IMR-90 (cell line): ENCODE results near the gene CRACDL. TPM values are rescaled to one million over a fixed set of nuclear protein-coding genes. Genes with fewer than 3 reads are reported as not detected.

Source experiments
- ATAC-seq: fragments of 200-7000 bp; cut with Tn5 transposase; 2 replicates; pipeline ENCODE4 v1.9.1; 2020; ENCODE audit warnings: low read depth, mild to moderate bottlenecking, moderate library complexity
- BruUV-seq: library from RNA; stranded (reverse); fragments of 400-500 nt; replicated peaks from 2 replicates; lab custom pipeline; 2021; lab: Mats Ljungman, UMichigan
- CTCF ChIA-PET: fragments of 300-600 bp; formaldehyde crosslinking; extraction: SDS; loops from one replicate; lab custom pipeline; 2021; ENCODE audit warnings: antibody characterized with exemption; lab: Yijun Ruan, JAX
- POLR2A ChIA-PET: fragments of 300-600 bp; sonication (Branson Sonifier 250); formaldehyde crosslinking; loops from one replicate; lab custom pipeline; 2022; ENCODE audit warnings: antibody characterized with exemption; ENCODE audit not compliant: unreplicated experiment; lab: Charles Lee
- DNase-seq: peaks from one replicate; pipeline ENCODE4 v3.0.0; 2013
- H2AFZ ChIP-seq: replicated peaks from 2 replicates; pipeline ENCODE3; 2013; ENCODE audit warnings: low read length, mild to moderate bottlenecking; ENCODE audit not compliant: poor library complexity
- H2AK5ac ChIP-seq: 2 replicates; pipeline ENCODE4 v1.6.1; 2013; ENCODE audit warnings: low read depth, low read length, inconsistent platforms
- H2AK9ac ChIP-seq: replicated peaks from 2 replicates; pipeline ENCODE3; 2013; ENCODE audit warnings: mild to moderate bottlenecking, low read depth, low read length, moderate library complexity; ENCODE audit not compliant: poor library complexity
- H2BK120ac ChIP-seq: 2 replicates; pipeline ENCODE4 v1.6.1; 2013; ENCODE audit warnings: low read depth, low read length, inconsistent platforms
- H2BK15ac ChIP-seq: 3 replicates; pipeline ENCODE4 v1.6.1; 2013; ENCODE audit warnings: low read depth, low read length, inconsistent platforms
- H2BK20ac ChIP-seq: 2 replicates; pipeline ENCODE4 v1.6.1; 2013; ENCODE audit warnings: low read depth, mild to moderate bottlenecking, inconsistent platforms, low read length, moderate library complexity
- H2BK5ac ChIP-seq: 2 replicates; pipeline ENCODE4 v1.6.1; 2013; ENCODE audit warnings: mild to moderate bottlenecking, low read depth, low read length, inconsistent platforms; ENCODE audit not compliant: poor library complexity, severe bottlenecking
- H3K14ac ChIP-seq: replicated peaks from 2 replicates; pipeline ENCODE4 v1.6.1; 2013; ENCODE audit warnings: low read depth, low read length, inconsistent platforms
- H3K18ac ChIP-seq: 2 replicates; pipeline ENCODE4 v1.6.1; 2013; ENCODE audit warnings: low read depth, low read length, control low read depth
- H3K23ac ChIP-seq: 2 replicates; pipeline ENCODE4 v1.6.1; 2013; ENCODE audit warnings: low read depth, low read length, inconsistent platforms
- H3K27ac ChIP-seq: 2 replicates; pipeline ENCODE4 v1.5.1; 2013; ENCODE audit warnings: mild to moderate bottlenecking, control low read depth, low read length; ENCODE audit not compliant: insufficient read depth
- H3K27me3 ChIP-seq: 2 replicates; pipeline ENCODE4 v1.6.1; 2013; ENCODE audit warnings: low read length; ENCODE audit not compliant: control insufficient read depth, insufficient read depth
- H3K36me3 ChIP-seq: 2 replicates; pipeline ENCODE4 v1.6.1; 2013; ENCODE audit warnings: low read length, mixed read lengths; ENCODE audit not compliant: control insufficient read depth, insufficient read depth
- H3K4ac ChIP-seq: 2 replicates; pipeline ENCODE4 v1.6.1; 2013; ENCODE audit warnings: low read depth, low read length, inconsistent platforms
- H3K4me1 ChIP-seq: 2 replicates; pipeline ENCODE4 v1.6.1; 2013; ENCODE audit warnings: low read length, mixed read lengths; ENCODE audit not compliant: control insufficient read depth, insufficient read depth
- H3K4me2 ChIP-seq: 2 replicates; pipeline ENCODE4 v1.6.1; 2013; ENCODE audit warnings: low read depth, mild to moderate bottlenecking, control low read depth, low read length, moderate library complexity
- H3K4me3 ChIP-seq: 2 replicates; pipeline ENCODE4 v1.5.1; 2013; ENCODE audit warnings: low read depth, mild to moderate bottlenecking, control low read depth, low read length, moderate library complexity; ENCODE audit not compliant: insufficient read depth
- H3K56ac ChIP-seq: 2 replicates; pipeline ENCODE4 v1.6.1; 2013; ENCODE audit warnings: low read length, inconsistent platforms; ENCODE audit not compliant: insufficient read depth; ENCODE audit errors: extremely low read depth
- H3K79me1 ChIP-seq, 2 experiments: 2 replicates each; pipeline ENCODE4 v1.6.1; 2013; ENCODE audit warnings: low read length in 2 of 2, inconsistent platforms in 1 of 2, low read depth in 1 of 2
- H3K9ac ChIP-seq: 2 replicates; pipeline ENCODE4 v1.6.1; 2013; ENCODE audit warnings: low read depth, low read length, control low read depth
- H3K9me1 ChIP-seq: 2 replicates; pipeline ENCODE4 v1.6.1; 2013; ENCODE audit warnings: low read length, inconsistent platforms; ENCODE audit not compliant: insufficient read depth
- H3K9me3 ChIP-seq: 2 replicates; pipeline ENCODE4 v1.6.1; 2013; ENCODE audit warnings: low read length; ENCODE audit not compliant: control insufficient read depth, insufficient read depth
- H4K20me1 ChIP-seq: 2 replicates; pipeline ENCODE4 v1.6.1; 2013; ENCODE audit warnings: low read length, inconsistent platforms; ENCODE audit not compliant: insufficient read depth
- H4K5ac ChIP-seq: 2 replicates; pipeline ENCODE4 v1.6.1; 2013; ENCODE audit warnings: mild to moderate bottlenecking, low read depth, low read length, control low read depth
- H4K8ac ChIP-seq, 2 experiments: 2 replicates each; pipeline ENCODE4 v1.6.1; 2013; ENCODE audit warnings: low read depth in 2 of 2, low read length in 2 of 2, control low read depth in 1 of 2, inconsistent platforms in 1 of 2
- H4K91ac ChIP-seq: 2 replicates; pipeline ENCODE4 v1.6.1; 2013; ENCODE audit warnings: low read depth, low read length, inconsistent platforms; ENCODE audit not compliant: insufficient read depth
- BHLHE40 ChIP-seq: fragments of 150-350 bp; IDR thresholded peaks from 2 replicates; pipeline ENCODE4 v1.6.1; 2016; ENCODE audit warnings: mild to moderate bottlenecking, low read depth, low read length
- CEBPB ChIP-seq: IDR thresholded peaks from 2 replicates; pipeline ENCODE4 v1.6.1; 2012; ENCODE audit warnings: low read depth, low read length, improper control_type of control experiment
- CTCF ChIP-seq: conservative IDR thresholded peaks from 2 replicates; pipeline ENCODE4 v1.5.1; 2012; ENCODE audit warnings: mild to moderate bottlenecking, low read depth, low read length, improper control_type of control experiment
- ELK1 ChIP-seq: fragments of 150-350 bp; IDR thresholded peaks from 2 replicates; pipeline ENCODE4 v1.6.1; 2016; ENCODE audit warnings: low read depth, mild to moderate bottlenecking, low read length, moderate library complexity, borderline replicate concordance
- FOS ChIP-seq: fragments of 150-350 bp; IDR thresholded peaks from 2 replicates; pipeline ENCODE4 v1.6.1; 2016; ENCODE audit warnings: low read depth, low read length
- MAFK ChIP-seq: IDR thresholded peaks from 2 replicates; pipeline ENCODE4 v1.6.1; 2012; ENCODE audit warnings: low read depth, low read length, improper control_type of control experiment
- MAZ ChIP-seq: IDR thresholded peaks from 2 replicates; pipeline ENCODE4 v1.6.1; 2012; ENCODE audit warnings: low read depth, mild to moderate bottlenecking, low read length, improper control_type of control experiment, moderate library complexity, borderline replicate concordance
- NFE2L2 ChIP-seq: fragments of 150-350 bp; IDR thresholded peaks from 2 replicates; pipeline ENCODE4 v1.6.1; 2016; ENCODE audit warnings: low read depth, mild to moderate bottlenecking, low read length
- POLR2A ChIP-seq: IDR thresholded peaks from 2 replicates; pipeline ENCODE4 v1.6.1; 2012; ENCODE audit warnings: mild to moderate bottlenecking, low read depth, low read length
- RAD21 ChIP-seq: IDR thresholded peaks from 2 replicates; pipeline ENCODE4 v1.6.1; 2012; ENCODE audit warnings: low read length, improper control_type of control experiment
- RCOR1 ChIP-seq: IDR thresholded peaks from 2 replicates; pipeline ENCODE4 v1.6.1; 2012; ENCODE audit warnings: mild to moderate bottlenecking, low read length, improper control_type of control experiment; ENCODE audit not compliant: insufficient replicate concordance
- RFX5 ChIP-seq: IDR thresholded peaks from 2 replicates; pipeline ENCODE4 v1.8.0; 2012; ENCODE audit warnings: low read depth, mild to moderate bottlenecking, low read length, moderate library complexity
- SMC3 ChIP-seq: fragments of 150-350 bp; IDR thresholded peaks from 2 replicates; pipeline ENCODE4 v1.6.1; 2016; ENCODE audit warnings: low read depth, mild to moderate bottlenecking, antibody characterized with exemption, low read length, moderate library complexity
- WGBS, 2 experiments: methylation state at CpG; one replicate each; pipeline versions ENCODE4 v1.1.5 to v1.1.7; 2013; ENCODE audit warnings: missing lambda C conversion rate in 2 of 2; ENCODE audit not compliant: insufficient read length in 1 of 2; ENCODE audit errors: extremely low coverage in 2 of 2; 5-methylcytosine and 5-hydroxymethylcytosine counted together
- dilution Hi-C: fragments of 300-500 bp; cut with HindIII; formaldehyde crosslinking; loops from one replicate; pipeline ENCODE4 v1.14.3; 2018; ENCODE audit warnings: low sequenced_read_pairs; ENCODE audit not compliant: unreplicated experiment
- in situ Hi-C: fragments of 300-500 bp; cut with MboI; formaldehyde crosslinking; loops from 3 replicates; pipeline ENCODE4 v1.14.3; 2019; ENCODE audit warnings: low sequenced_read_pairs, inconsistent platforms, mixed read lengths
- intact Hi-C: fragments of 100-400 bp; cut with micrococcal nuclease; formaldehyde crosslinking; loops from 2 replicates; pipeline ENCODE4 v1.10.0; 2022
- polyA plus RNA-seq, 3 experiments: library from polyadenylated mRNA; depleted of rRNA; stranded (reverse); fragments of >200 nt; gene quantifications; 2 replicates each; pipeline ENCODE4 v1.2.3, GENCODE V29; 2012; ENCODE audit warnings: low replicate concordance in 1 of 3
- total RNA-seq: library from RNA; depleted of rRNA; stranded (reverse); fragments of >200 nt; gene quantifications from 2 replicates; pipeline ENCODE4 v1.2.3, GENCODE V29; 2012
- TF ChIP-seq, protein P1 (sequence below): fragments of 150-350 bp; IDR thresholded peaks from 2 replicates; pipeline ENCODE4 v1.6.1; 2017; ENCODE audit warnings: mild to moderate bottlenecking, antibody characterized with exemption, low read length, low read depth

The CRACDL gene
- total and polyA plus RNA-seq, 2 of the 4 experiments (the other 2 are of a cell fraction) = not detected

DNA sequence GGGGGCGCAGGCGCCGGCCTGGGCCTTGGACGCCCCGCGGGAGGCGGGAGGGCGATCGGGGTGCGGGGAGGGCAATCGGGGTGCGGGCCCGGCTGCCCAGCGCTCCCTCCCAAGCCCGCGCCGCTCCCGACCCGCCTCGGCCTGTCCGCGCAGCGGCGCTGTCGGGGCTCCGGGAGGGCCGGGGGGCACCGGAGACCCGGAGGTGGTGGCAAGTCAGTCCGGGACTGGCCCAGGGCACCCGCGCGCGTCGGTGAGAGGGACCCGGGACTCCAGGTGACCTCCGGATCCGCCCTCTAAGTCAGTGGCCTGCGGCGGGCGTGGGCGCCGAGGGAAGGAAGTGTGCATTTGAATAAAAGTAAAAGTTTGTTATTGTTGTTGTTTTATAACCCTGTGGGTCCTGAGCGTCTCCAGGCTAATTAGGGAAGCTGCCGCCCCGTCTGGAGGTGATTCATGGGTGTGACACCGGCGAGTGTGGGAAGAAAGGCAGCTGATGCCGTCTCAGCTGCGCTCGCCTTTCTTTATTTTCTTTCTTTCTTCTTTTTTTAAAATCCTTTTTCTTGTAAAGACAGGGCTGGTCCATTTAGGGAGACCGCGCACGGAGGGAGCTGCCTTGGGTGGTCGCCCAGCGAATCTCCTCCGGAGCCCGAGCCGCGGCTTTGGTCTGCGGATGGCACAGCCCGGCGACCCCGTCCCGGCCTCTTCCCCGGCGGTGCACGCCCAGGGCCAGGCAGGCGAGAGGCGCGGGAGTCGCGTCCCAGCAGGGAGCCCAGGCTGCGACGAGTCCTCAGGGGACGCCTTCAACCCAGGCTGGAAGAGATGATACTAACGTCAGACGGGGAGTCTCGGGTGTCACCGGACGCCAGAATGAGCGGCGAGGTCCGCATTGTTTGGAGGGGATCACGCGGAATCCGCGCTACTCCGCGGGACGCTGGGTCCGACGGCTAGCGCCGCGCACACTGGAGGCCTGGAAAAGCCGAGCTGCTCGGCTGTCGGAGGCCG lies 627 bp upstream of the CRACDL start:
- Histone ChIP-seq H2AK9ac (no peak overlapping the region), H3K4me3 (no peak overlapping the region), H2BK15ac (no peak overlapping the region), H2BK20ac (no peak overlapping the region), H4K8ac (no peak overlapping the region), H3K9ac (no peak overlapping the region), H3K27me3 (peaks cover 61% of the 10 kb centered on the region), H3K4me1 (no peaks in the 10 kb centered on the region), H3K9me1 (no peaks in the 10 kb centered on the region), H4K91ac (no peak overlapping the region), H4K20me1 (no peaks in the 10 kb centered on the region), H3K23ac (no peak overlapping the region), H2BK5ac (no peak overlapping the region), H3K36me3 (no peaks in the 10 kb centered on the region), H3K18ac (no peak overlapping the region), H3K27ac (no peak overlapping the region), H3K4me2 (no peak overlapping the region), H3K14ac (no peak overlapping the region), H3K4ac (no peak overlapping the region), H3K56ac (no peak overlapping the region), H2AK5ac (no peak overlapping the region), H4K5ac (no peak overlapping the region), H3K9me3 (peaks cover 3% of the 10 kb centered on the region; the same call in 1 of the 2 replicates), H2AFZ (peak overlapping the region; percentile 23), H3K79me1 (no peaks in the 10 kb centered on the region), H2BK120ac (no peak overlapping the region)
- dilution Hi-C loops = no loop called here
- intact Hi-C loops = no loop called here
- in situ Hi-C loops = no loop called here
- no TSS peak for BruUV-seq
- ATAC-seq = peak; percentile 30; the same call in 1 of the 2 replicates
- ChIA-PET CTCF (interaction anchor here (0.7 kb wide), 1 partner anchor 130 kb away, joined by 3 read pairs; no protein-coding TSS in a partner anchor), POLR2A (no interaction called here)
- WGBS, 2 experiments = 2% methylated on average over 48 of the region's 100 CpGs; no CpG with 5 or more reads in 1 of the 2 experiments
- DNase-seq = no peak
- TF ChIP-seq RCOR1 (no peak), RAD21 (no peak), CEBPB (no peak), RFX5 (no peak), FOS (no peak), ELK1 (no peak), CTCF (no peak), SMC3 (no peak), MAZ (no peak), NFE2L2 (no peak), POLR2A (no peak), MAFK (no peak), BHLHE40 (no peak)
- TF ChIP-seq, protein P1, sequence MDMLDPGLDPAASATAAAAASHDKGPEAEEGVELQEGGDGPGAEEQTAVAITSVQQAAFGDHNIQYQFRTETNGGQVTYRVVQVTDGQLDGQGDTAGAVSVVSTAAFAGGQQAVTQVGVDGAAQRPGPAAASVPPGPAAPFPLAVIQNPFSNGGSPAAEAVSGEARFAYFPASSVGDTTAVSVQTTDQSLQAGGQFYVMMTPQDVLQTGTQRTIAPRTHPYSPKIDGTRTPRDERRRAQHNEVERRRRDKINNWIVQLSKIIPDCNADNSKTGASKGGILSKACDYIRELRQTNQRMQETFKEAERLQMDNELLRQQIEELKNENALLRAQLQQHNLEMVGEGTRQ = no peak
